AG10803 (cell line): ENCODE measurements around the gene APP.

Source experiments
- DNase-seq: peaks from one replicate; pipeline ENCODE4 v3.0.0; 2010; ENCODE audit warnings: low read depth
- H3K4me3 ChIP-seq: 2 replicates; pipeline ENCODE4 v1.5.1; 2011; ENCODE audit warnings: mild to moderate bottlenecking, low read length, control low read depth
- CTCF ChIP-seq: conservative IDR thresholded peaks from 2 replicates; pipeline ENCODE4 v1.5.1; 2011; ENCODE audit warnings: mild to moderate bottlenecking, low read length, control low read depth, inconsistent platforms

APP gene

DNA sequence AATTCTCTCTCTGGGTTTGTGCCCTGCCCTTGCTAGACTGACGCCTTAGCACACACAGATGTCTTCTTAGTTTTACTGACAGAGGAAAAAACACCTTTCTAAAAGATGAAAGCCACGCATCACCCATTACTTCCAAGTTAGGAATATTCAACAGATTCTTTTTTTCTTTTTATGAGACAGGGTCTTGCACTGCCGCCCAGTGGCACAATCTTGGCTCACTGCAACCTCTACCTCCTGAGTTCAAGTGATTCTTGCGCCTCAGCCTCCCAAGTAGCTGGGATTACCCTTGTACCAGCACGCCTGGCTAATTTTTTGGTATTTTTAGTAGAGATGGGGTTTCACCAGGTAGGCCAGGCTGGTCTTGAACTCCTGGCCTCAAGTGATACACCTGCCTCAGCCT, 169.2 kb downstream of the APP start:
- H3K4me3 ChIP-seq = no peak overlapping the region
- DNase-seq = no peak
- no peak for TF ChIP-seq CTCF

GRCh38 chr21:25999921-26000582, 170.5 kb downstream of the APP start:
- H3K4me3 ChIP-seq = no peak overlapping the region
- no peak for DNase-seq
- TF ChIP-seq CTCF = no peak

- no peak for TF ChIP-seq CTCF
- no peak for DNase-seq
- no peak overlapping the region for H3K4me3 ChIP-seq
Observed at GRCh38 chr21:25997788-25998611, 172.6 kb downstream of the APP start.

GRCh38 chr21:25995278-25995677, 175.3 kb downstream of the APP start:
- TF ChIP-seq CTCF = no peak
- DNase-seq = no peak
- no peak overlapping the region for H3K4me3 ChIP-seq

DNA sequence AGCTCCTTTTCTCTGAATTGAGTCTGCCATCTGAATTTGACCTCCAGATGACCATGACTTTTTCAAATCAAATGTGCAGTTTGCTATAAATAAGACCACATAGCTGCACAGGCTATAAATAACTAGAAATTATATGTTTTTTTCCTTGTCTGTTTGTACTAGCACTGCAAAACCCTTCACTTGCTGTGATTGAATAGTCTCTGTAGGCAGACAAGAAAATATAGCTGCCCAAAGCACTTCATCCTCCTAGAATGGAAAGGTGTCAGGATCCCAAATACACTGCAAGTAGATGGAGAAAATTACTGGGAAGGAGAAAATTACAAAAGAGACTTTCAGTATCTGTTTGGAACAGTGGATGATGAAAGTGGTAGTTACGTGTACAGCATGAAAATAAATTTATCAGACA, 175.8 kb downstream of the APP start:
- no peak for TF ChIP-seq CTCF
- DNase-seq = no peak

DNA sequence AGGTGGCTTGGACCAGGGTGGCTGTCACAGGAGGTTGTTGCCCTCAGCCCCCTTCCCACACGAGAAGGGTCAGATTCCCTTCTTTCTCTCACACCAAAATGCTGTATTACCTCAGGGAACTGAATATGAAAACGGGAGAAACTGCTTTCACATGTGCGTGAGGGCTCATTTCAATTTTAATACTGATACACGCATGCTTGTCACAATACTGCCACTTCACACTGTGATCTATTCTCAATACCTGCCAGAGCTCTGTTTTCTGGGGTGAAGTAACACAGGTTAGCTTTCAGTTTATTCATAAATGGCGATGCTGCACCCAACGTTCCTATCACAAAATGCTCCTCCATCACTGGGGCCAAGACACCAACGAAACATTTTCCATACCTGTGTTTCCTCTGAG, 181.8 kb downstream of the APP start:
- no peak for TF ChIP-seq CTCF
- H3K4me3 ChIP-seq = no peak overlapping the region
- no peak for DNase-seq

More for the DNA sequence above, 175.8 kb downstream of the APP start:
- no peak overlapping the region for H3K4me3 ChIP-seq

DNA sequence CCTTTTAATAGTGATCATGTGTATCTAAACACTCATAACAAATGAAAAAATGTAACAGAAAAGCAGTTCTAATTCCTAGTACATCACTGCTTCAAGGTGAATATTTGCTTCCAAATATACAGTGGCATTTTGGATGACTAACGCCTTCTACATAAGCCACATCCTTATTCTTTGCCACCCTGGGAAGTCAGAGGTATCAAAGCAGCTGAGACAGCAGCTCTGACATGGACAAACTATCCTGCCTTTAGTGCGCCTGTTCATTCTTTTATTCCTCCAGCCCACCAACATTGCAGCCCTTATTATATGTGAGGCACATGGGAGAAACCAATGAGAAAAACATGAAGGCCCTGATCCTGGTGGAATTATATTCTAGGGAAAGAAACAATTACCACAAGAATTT, 183.0 kb downstream of the APP start:
- no peak overlapping the region for H3K4me3 ChIP-seq
- no peak for DNase-seq
- TF ChIP-seq CTCF = no peak
